Spinal cord (tissue), 10 donors: ENCODE data around the gene FBXO38. TPM values are rescaled to one million over a fixed set of nuclear protein-coding genes. Genes with fewer than 3 reads are reported as not detected.

Experiments
- DNase-seq, 6 donors: peaks; one replicate each; pipeline versions ENCODE4 v3.0.0 to v3.0.0-alpha.2; 2013 to 2015; ENCODE audit warnings: low spot score in 6 of 6, low read depth in 4 of 6
- H3K27ac ChIP-seq: one replicate; pipeline ENCODE4 v1.5.1; 2013; ENCODE audit warnings: low read depth, low read length, control low read depth
- H3K27me3 ChIP-seq: one replicate; pipeline ENCODE4 v1.6.1; 2013; ENCODE audit warnings: low read length; ENCODE audit not compliant: control insufficient read depth, insufficient read depth
- H3K36me3 ChIP-seq: one replicate; pipeline ENCODE4 v1.6.1; 2013; ENCODE audit warnings: low read length; ENCODE audit not compliant: control insufficient read depth, insufficient read depth
- H3K4me1 ChIP-seq: one replicate; pipeline ENCODE4 v1.6.1; 2013; ENCODE audit warnings: low read length; ENCODE audit not compliant: control insufficient read depth, insufficient read depth
- H3K4me3 ChIP-seq: one replicate; pipeline ENCODE4 v1.5.1; 2013; ENCODE audit warnings: low read depth, low read length, control low read depth
- H3K9me3 ChIP-seq: one replicate; pipeline ENCODE4 v1.6.1; 2013; ENCODE audit warnings: low read length; ENCODE audit not compliant: control insufficient read depth, insufficient read depth
- WGBS: methylation state at CpG from one replicate; pipeline ENCODE4 v1.1.5; 2013; ENCODE audit warnings: missing lambda C conversion rate; ENCODE audit not compliant: insufficient coverage; 5-methylcytosine and 5-hydroxymethylcytosine counted together
- polyA plus RNA-seq, 2 donors: library from polyadenylated mRNA; unstranded; fragments of 120-200 nt; gene quantifications; one replicate each; pipeline ENCODE4 v1.2.1, GENCODE V29; 2013; ENCODE audit not compliant: insufficient read length in 2 of 2
- total RNA-seq, 2 donors: library from RNA; depleted of rRNA in 1 of 2; stranded (reverse); fragments of 120-200 nt in 1 of 2; fragments of >200 nt in 1 of 2; gene quantifications; one replicate each; pipeline versions ENCODE4 v1.2.3 to v1.2.4, GENCODE V29; 2013 to 2014
- donor health status: healthy.

FBXO38 gene
- total and polyA plus RNA-seq, 4 donors: 29.3 to 73.5 (median 42.4) TPM

- Histone ChIP-seq H3K4me1 (no peaks in the 10 kb centered on the region), H3K9me3 (no peaks in the 10 kb centered on the region), H3K4me3 (no peak overlapping the region), H3K36me3 (peaks cover 9% of the 10 kb centered on the region), H3K27me3 (no peaks in the 10 kb centered on the region), H3K27ac (no peak overlapping the region)
- WGBS: 80% methylated on average over 1 of the region's 7 CpGs
- DNase-seq: no peak
Observed at GRCh38 chr5:148416921-148417320, 33.2 kb downstream of the FBXO38 start.

GRCh38 chr5:148418511-148418910 is 34.8 kb downstream of the FBXO38 start:
- no peak overlapping the region for H3K27ac ChIP-seq
- no CpG with 5 or more reads among the region's 3 CpGs for WGBS
- DNase-seq: no peak
- H3K36me3 ChIP-seq: peaks cover 9% of the 10 kb centered on the region
- H3K9me3 ChIP-seq: no peaks in the 10 kb centered on the region
- H3K27me3 ChIP-seq: no peaks in the 10 kb centered on the region
- H3K4me1 ChIP-seq: no peaks in the 10 kb centered on the region
- H3K4me3 ChIP-seq: no peak overlapping the region

GRCh38 chr5:148421661-148422060 is 37.9 kb downstream of the FBXO38 start:
- H3K9me3 ChIP-seq: no peaks in the 10 kb centered on the region
- 86% methylated on average over 2 of the region's 2 CpGs for WGBS
- no peaks in the 10 kb centered on the region for H3K4me1 ChIP-seq
- H3K4me3 ChIP-seq: no peak overlapping the region
- no peak overlapping the region for H3K27ac ChIP-seq
- no peak for DNase-seq
- H3K27me3 ChIP-seq: no peaks in the 10 kb centered on the region
- peaks cover 9% of the 10 kb centered on the region for H3K36me3 ChIP-seq

GRCh38 chr5:148425808-148426207 is 42.0 kb downstream of the FBXO38 start:
- peaks cover 10% of the 10 kb centered on the region for H3K36me3 ChIP-seq

GRCh38 chr5:148426514-148426913 is 42.8 kb downstream of the FBXO38 start:
- DNase-seq: no peak
- Histone ChIP-seq H3K27me3 (no peaks in the 10 kb centered on the region), H3K9me3 (no peaks in the 10 kb centered on the region), H3K4me3 (no peak overlapping the region), H3K27ac (no peak overlapping the region), H3K36me3 (peaks cover 7% of the 10 kb centered on the region), H3K4me1 (peaks cover 5% of the 10 kb centered on the region)

More at GRCh38 chr5:148425808-148426207, 42.0 kb downstream of the FBXO38 start:
- H3K4me1 ChIP-seq: peaks cover 5% of the 10 kb centered on the region
- WGBS: 100% methylated on average over 1 of the region's 1 CpG
- no peaks in the 10 kb centered on the region for H3K9me3 ChIP-seq
- H3K27ac ChIP-seq: no peak overlapping the region
- no peak for DNase-seq
- H3K4me3 ChIP-seq: no peak overlapping the region
- no peaks in the 10 kb centered on the region for H3K27me3 ChIP-seq

- H3K9me3 ChIP-seq: no peaks in the 10 kb centered on the region
- peaks cover 5% of the 10 kb centered on the region for H3K4me1 ChIP-seq
- WGBS: 80% methylated on average over 13 of the region's 14 CpGs
- H3K36me3 ChIP-seq: peaks cover 7% of the 10 kb centered on the region
- no peak overlapping the region for H3K4me3 ChIP-seq
- H3K27ac ChIP-seq: peak overlapping the region; percentile 33
- no peaks in the 10 kb centered on the region for H3K27me3 ChIP-seq
- peak in 1 of 6 donors; percentile 51 for DNase-seq
Observed at GRCh38 chr5:148427370-148428042, 43.7 kb downstream of the FBXO38 start.

GRCh38 chr5:148428848-148429247 is 45.1 kb downstream of the FBXO38 start:
- no CpG with 5 or more reads among the region's 2 CpGs for WGBS

GRCh38 chr5:148433826-148434225 is 50.1 kb downstream of the FBXO38 start:
- DNase-seq: no peak
- Histone ChIP-seq H3K27ac (no peak overlapping the region), H3K27me3 (no peaks in the 10 kb centered on the region), H3K4me1 (no peaks in the 10 kb centered on the region), H3K4me3 (no peak overlapping the region), H3K36me3 (peaks cover 10% of the 10 kb centered on the region), H3K9me3 (no peaks in the 10 kb centered on the region)
- no CpG with 5 or more reads among the region's 3 CpGs for WGBS

More at GRCh38 chr5:148428848-148429247, 45.1 kb downstream of the FBXO38 start:
- peaks cover 5% of the 10 kb centered on the region for H3K4me1 ChIP-seq
- no peak overlapping the region for H3K4me3 ChIP-seq
- H3K27me3 ChIP-seq: no peaks in the 10 kb centered on the region
- H3K36me3 ChIP-seq: peaks cover 9% of the 10 kb centered on the region
- H3K9me3 ChIP-seq: no peaks in the 10 kb centered on the region
- no peak overlapping the region for H3K27ac ChIP-seq
- DNase-seq: no peak

- no peak overlapping the region for H3K4me3 ChIP-seq
- peaks cover 10% of the 10 kb centered on the region for H3K36me3 ChIP-seq
- no peak overlapping the region for H3K27ac ChIP-seq
- H3K27me3 ChIP-seq: no peaks in the 10 kb centered on the region
- H3K4me1 ChIP-seq: no peaks in the 10 kb centered on the region
- H3K9me3 ChIP-seq: no peaks in the 10 kb centered on the region
- no peak for DNase-seq
- 100% methylated on average over 1 of the region's 3 CpGs for WGBS
Observed at GRCh38 chr5:148436029-148436428, 52.3 kb downstream of the FBXO38 start.

GRCh38 chr5:148437249-148437648 is 53.5 kb downstream of the FBXO38 start:
- WGBS: 96% methylated on average over 4 of the region's 6 CpGs
- H3K27me3 ChIP-seq: no peaks in the 10 kb centered on the region
- no peak overlapping the region for H3K27ac ChIP-seq
- H3K9me3 ChIP-seq: no peaks in the 10 kb centered on the region
- peaks cover 13% of the 10 kb centered on the region for H3K36me3 ChIP-seq
- no peak for DNase-seq
- no peaks in the 10 kb centered on the region for H3K4me1 ChIP-seq
- no peak overlapping the region for H3K4me3 ChIP-seq
